HEK293 (cell line): Measurements from ENCODE around the gene LMOD3.

Source experiments
- CTCF ChIA-PET: fragments of 350-600 bp; formaldehyde crosslinking; extraction: SDS; loops from one replicate; lab custom pipeline; 2021; ENCODE audit warnings: antibody characterized with exemption; lab: Yijun Ruan, JAX
- POLR2A ChIA-PET: fragments of 300-600 bp; formaldehyde crosslinking; extraction: SDS; loops from one replicate; lab custom pipeline; 2020; ENCODE audit warnings: antibody characterized with exemption, inconsistent platforms; lab: Yijun Ruan, JAX
- H3K27ac ChIP-seq: fragments of 200-500 bp; sonication (Bioruptor generic); 2 replicates; pipeline ENCODE4 v1.5.1; 2014; ENCODE audit warnings: low read depth, low read length, control low read depth, inconsistent platforms; ENCODE audit errors: extremely low read depth
- H3K36me3 ChIP-seq, 2 experiments: fragments of 200-500 bp in 1 of 2; sonication (Bioruptor generic) in 1 of 2; 1 replicate in 1 of 2; 2 replicates in 1 of 2; pipeline ENCODE4 v1.5.1; 2014 to 2017; ENCODE audit warnings: inconsistent platforms in 2 of 2, low read length in 2 of 2; ENCODE audit not compliant: control insufficient read depth in 2 of 2, insufficient read depth in 1 of 2
- H3K4me1 ChIP-seq: fragments of 200-500 bp; sonication (Bioruptor generic); 2 replicates; pipeline ENCODE4 v1.5.1; 2014; ENCODE audit warnings: mild to moderate bottlenecking, low read length, inconsistent platforms; ENCODE audit not compliant: control insufficient read depth, insufficient read depth
- H3K4me3 ChIP-seq: 2 replicates; pipeline ENCODE4 v1.5.1; 2011; ENCODE audit warnings: low read depth, mild to moderate bottlenecking, control low read depth, low read length, moderate library complexity
- H3K9me3 ChIP-seq: fragments of 200-500 bp; sonication (Bioruptor generic); 2 replicates; pipeline ENCODE4 v1.5.1; 2014; ENCODE audit warnings: low read depth, low read length, inconsistent platforms; ENCODE audit not compliant: control insufficient read depth, insufficient read depth
- CTCF ChIP-seq: fragments of 450-650 bp; formaldehyde crosslinking; IDR thresholded peaks from 2 replicates; pipeline ENCODE4 v1.5.1; 2016; ENCODE audit warnings: missing biosample characterization, missing genetic modification characterization
- MYNN ChIP-seq: fragments of 450-650 bp; formaldehyde crosslinking; IDR thresholded peaks from 2 replicates; pipeline ENCODE4 v1.5.1; 2016; ENCODE audit warnings: missing biosample characterization, missing genetic modification characterization, borderline replicate concordance
- REST ChIP-seq: fragments of 450-650 bp; formaldehyde crosslinking; IDR thresholded peaks from 2 replicates; pipeline ENCODE4 v1.5.1; 2016; ENCODE audit warnings: missing biosample characterization, missing genetic modification characterization
- SP3 ChIP-seq: fragments of 450-650 bp; formaldehyde crosslinking; IDR thresholded peaks from 2 replicates; pipeline ENCODE4 v1.5.1; 2016; ENCODE audit warnings: missing biosample characterization, missing genetic modification characterization
- ZBTB26 ChIP-seq: fragments of 450-650 bp; formaldehyde crosslinking; optimal IDR thresholded peaks from 2 replicates; pipeline ENCODE3; 2016; ENCODE audit warnings: missing biosample characterization, mild to moderate bottlenecking, missing genetic modification characterization
- ZBTB8A ChIP-seq: fragments of 450-650 bp; formaldehyde crosslinking; IDR thresholded peaks from 2 replicates; pipeline ENCODE4 v1.5.1; 2016; ENCODE audit warnings: missing biosample characterization, missing genetic modification characterization
- ZNF133 ChIP-seq: fragments of 450-650 bp; formaldehyde crosslinking; IDR thresholded peaks from 2 replicates; pipeline ENCODE4 v1.5.1; 2016; ENCODE audit warnings: missing biosample characterization, missing genetic modification characterization
- ZNF311 ChIP-seq: fragments of 450-650 bp; formaldehyde crosslinking; IDR thresholded peaks from 2 replicates; pipeline ENCODE4 v1.5.1; 2017; ENCODE audit warnings: missing biosample characterization, missing genetic modification characterization, borderline replicate concordance
- ZNF423 ChIP-seq: fragments of 450-650 bp; formaldehyde crosslinking; IDR thresholded peaks from 2 replicates; pipeline ENCODE4 v1.5.1; 2016; ENCODE audit warnings: missing biosample characterization, missing genetic modification characterization
- ZNF701 ChIP-seq: fragments of 450-650 bp; formaldehyde crosslinking; IDR thresholded peaks from 2 replicates; pipeline ENCODE4 v1.5.1; 2016; ENCODE audit warnings: missing biosample characterization, missing genetic modification characterization
- ZNF843 ChIP-seq: fragments of 450-650 bp; formaldehyde crosslinking; IDR thresholded peaks from 2 replicates; pipeline ENCODE4 v1.5.1; 2016; ENCODE audit warnings: missing biosample characterization, missing genetic modification characterization
- ZSCAN30 ChIP-seq: fragments of 450-650 bp; IDR thresholded peaks from 2 replicates; pipeline ENCODE4 v1.5.1; 2018; ENCODE audit warnings: missing biosample characterization, mild to moderate bottlenecking, missing genetic modification characterization, moderate library complexity
- ZSCAN5A ChIP-seq: fragments of 450-650 bp; formaldehyde crosslinking; IDR thresholded peaks from 2 replicates; pipeline ENCODE4 v1.5.1; 2016; ENCODE audit warnings: missing biosample characterization, missing genetic modification characterization
- ZXDB ChIP-seq: fragments of 450-650 bp; formaldehyde crosslinking; IDR thresholded peaks from 2 replicates; pipeline ENCODE4 v1.5.1; 2016; ENCODE audit warnings: missing biosample characterization, missing genetic modification characterization
- TF ChIP-seq, protein P1 (sequence below): fragments of 450-650 bp; formaldehyde crosslinking; IDR thresholded peaks from 2 replicates; pipeline ENCODE4 v1.5.1; 2017; ENCODE audit warnings: missing biosample characterization, missing genetic modification characterization
- TF ChIP-seq, protein P2 (sequence below): fragments of 450-650 bp; formaldehyde crosslinking; IDR thresholded peaks from 2 replicates; pipeline ENCODE4 v1.5.1; 2016; ENCODE audit warnings: missing biosample characterization, missing genetic modification characterization
- TF ChIP-seq, protein P3 (sequence below): fragments of 450-650 bp; formaldehyde crosslinking; IDR thresholded peaks from 2 replicates; pipeline ENCODE4 v1.5.1; 2016; ENCODE audit warnings: missing biosample characterization, missing genetic modification characterization

The LMOD3 gene

DNA sequence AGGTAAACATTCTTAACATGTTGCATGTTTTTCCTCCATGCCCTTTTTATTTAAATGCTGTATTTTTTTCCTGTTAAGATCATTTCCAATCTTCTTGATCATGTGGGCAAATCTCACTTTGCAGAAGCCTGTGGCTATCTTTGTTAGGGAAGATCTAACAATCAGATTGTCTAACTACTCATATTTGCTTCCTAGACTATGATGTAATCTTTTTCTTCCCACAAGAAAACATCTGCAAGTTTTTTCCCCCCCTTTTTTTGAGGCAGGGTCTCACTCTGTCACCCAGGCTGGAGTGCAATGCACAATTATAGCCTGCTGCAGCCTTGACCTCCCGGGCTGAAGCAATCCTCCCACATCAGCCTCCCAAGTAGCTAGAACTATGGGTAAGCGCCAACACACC is 15.0 kb upstream of the LMOD3 start (continued):
- no peak for TF ChIP-seq ZNF423 (tag by site-specific recombination)

DNA sequence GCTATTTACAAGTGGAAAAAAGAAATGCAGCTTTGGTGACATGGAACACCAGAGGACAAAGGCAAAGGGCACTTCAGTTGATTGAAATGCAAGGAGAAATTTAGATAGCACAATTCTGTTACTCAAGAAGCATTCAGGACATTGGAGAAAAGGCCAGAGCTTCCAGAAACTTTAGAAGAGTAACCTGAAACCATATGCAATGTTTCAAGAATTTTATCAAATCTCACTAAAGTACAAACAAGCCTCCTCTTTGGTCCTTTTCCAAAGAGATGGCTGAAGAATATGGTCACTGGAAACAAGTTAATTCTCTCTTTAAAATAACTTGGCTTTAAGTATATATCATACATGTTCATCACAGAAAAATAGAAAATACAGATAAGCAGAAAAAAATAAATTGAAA is 14.6 kb upstream of the LMOD3 start:
- TF ChIP-seq MYNN (tag by site-specific recombination), result no peak
- TF ChIP-seq, all 188 proteins: peak for 0
- Histone ChIP-seq H3K36me3 (no peaks in the 10 kb centered on the region), H3K27ac (no peak overlapping the region), H3K4me1 (no peaks in the 10 kb centered on the region), H3K4me3 (no peak overlapping the region), H3K9me3 (no peaks in the 10 kb centered on the region)
- POLR2A ChIA-PET, result no interaction called here
- CTCF ChIA-PET, result interaction anchor here (0.7 to 0.9 kb wide), 2 partner anchors 8 to 16 kb away, joined by 3 to 4 read pairs; no protein-coding TSS in a partner anchor

GRCh38 chr3:69130689-69131088 is 8.3 kb upstream of the LMOD3 start:
- TF ChIP-seq ZNF423 (tag by site-specific recombination) (no peak), SP3 (tag by site-specific recombination) (no peak), REST (tag by site-specific recombination) (no peak), ZSCAN30 (tag by site-specific recombination) (no peak), ZBTB26 (tag by site-specific recombination) (no peak), ZBTB8A (tag by site-specific recombination) (no peak), ZNF133 (tag by site-specific recombination) (no peak), ZSCAN5A (tag by site-specific recombination) (no peak), ZNF843 (tag by site-specific recombination) (no peak), ZNF311 (tag by site-specific recombination) (no peak), ZNF701 (tag by site-specific recombination) (no peak), CTCF (tag by site-specific recombination) (no peak), ZXDB (tag by site-specific recombination) (no peak)
- TF ChIP-seq, protein P1, sequence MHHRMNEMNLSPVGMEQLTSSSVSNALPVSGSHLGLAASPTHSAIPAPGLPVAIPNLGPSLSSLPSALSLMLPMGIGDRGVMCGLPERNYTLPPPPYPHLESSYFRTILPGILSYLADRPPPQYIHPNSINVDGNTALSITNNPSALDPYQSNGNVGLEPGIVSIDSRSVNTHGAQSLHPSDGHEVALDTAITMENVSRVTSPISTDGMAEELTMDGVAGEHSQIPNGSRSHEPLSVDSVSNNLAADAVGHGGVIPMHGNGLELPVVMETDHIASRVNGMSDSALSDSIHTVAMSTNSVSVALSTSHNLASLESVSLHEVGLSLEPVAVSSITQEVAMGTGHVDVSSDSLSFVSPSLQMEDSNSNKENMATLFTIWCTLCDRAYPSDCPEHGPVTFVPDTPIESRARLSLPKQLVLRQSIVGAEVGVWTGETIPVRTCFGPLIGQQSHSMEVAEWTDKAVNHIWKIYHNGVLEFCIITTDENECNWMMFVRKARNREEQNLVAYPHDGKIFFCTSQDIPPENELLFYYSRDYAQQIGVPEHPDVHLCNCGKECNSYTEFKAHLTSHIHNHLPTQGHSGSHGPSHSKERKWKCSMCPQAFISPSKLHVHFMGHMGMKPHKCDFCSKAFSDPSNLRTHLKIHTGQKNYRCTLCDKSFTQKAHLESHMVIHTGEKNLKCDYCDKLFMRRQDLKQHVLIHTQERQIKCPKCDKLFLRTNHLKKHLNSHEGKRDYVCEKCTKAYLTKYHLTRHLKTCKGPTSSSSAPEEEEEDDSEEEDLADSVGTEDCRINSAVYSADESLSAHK (tag by site-specific recombination), result no peak
- TF ChIP-seq, protein P2, sequence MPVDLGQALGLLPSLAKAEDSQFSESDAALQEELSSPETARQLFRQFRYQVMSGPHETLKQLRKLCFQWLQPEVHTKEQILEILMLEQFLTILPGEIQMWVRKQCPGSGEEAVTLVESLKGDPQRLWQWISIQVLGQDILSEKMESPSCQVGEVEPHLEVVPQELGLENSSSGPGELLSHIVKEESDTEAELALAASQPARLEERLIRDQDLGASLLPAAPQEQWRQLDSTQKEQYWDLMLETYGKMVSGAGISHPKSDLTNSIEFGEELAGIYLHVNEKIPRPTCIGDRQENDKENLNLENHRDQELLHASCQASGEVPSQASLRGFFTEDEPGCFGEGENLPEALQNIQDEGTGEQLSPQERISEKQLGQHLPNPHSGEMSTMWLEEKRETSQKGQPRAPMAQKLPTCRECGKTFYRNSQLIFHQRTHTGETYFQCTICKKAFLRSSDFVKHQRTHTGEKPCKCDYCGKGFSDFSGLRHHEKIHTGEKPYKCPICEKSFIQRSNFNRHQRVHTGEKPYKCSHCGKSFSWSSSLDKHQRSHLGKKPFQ (tag by site-specific recombination), result no peak
- TF ChIP-seq, protein P3, sequence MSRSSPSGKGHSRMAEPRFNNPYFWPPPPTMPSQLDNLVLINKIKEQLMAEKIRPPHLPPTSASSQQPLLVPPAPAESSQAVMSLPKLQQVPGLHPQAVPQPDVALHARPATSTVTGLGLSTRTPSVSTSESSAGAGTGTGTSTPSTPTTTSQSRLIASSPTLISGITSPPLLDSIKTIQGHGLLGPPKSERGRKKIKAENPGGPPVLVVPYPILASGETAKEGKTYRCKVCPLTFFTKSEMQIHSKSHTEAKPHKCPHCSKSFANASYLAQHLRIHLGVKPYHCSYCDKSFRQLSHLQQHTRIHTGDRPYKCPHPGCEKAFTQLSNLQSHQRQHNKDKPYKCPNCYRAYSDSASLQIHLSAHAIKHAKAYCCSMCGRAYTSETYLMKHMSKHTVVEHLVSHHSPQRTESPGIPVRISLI (tag by site-specific recombination), result no peak
- no peaks in the 10 kb centered on the region for H3K9me3 ChIP-seq
- H3K4me1 ChIP-seq, result no peaks in the 10 kb centered on the region
- no peak overlapping the region for H3K27ac ChIP-seq
- POLR2A ChIA-PET, result interaction anchor here (0.6 kb wide), 1 partner anchor 544 kb away, joined by 3 read pairs; no protein-coding TSS in a partner anchor
- H3K36me3 ChIP-seq, result no peaks in the 10 kb centered on the region
- H3K4me3 ChIP-seq, result no peak overlapping the region
- CTCF ChIA-PET, result interaction anchor here (2.2 kb wide), 1 partner anchor 10 kb away, joined by 8 read pairs; no protein-coding TSS in a partner anchor
